ENCODE results near the gene RBM33.

Gene RBM33

DNA sequence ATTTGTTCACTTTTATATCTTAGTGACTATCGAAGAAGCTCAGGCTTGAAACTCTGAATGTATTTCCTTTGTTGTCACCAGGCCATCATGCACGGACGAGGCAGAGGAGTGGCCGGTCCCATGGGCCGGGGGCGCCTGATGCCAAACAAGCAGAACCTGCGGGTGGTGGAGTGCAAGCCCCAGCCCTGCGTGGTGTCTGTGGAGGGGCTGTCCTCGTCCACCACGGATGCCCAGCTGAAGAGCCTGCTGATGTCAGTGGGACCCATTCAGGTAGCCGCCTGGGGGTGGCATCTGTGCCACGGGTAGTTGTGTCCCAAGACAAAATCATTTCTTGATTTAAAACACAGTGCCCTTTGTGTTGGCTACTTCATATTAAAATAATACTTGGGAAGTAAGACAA lies 121.9 kb downstream of the RBM33 start:
- no peak for DNase-seq

DNA sequence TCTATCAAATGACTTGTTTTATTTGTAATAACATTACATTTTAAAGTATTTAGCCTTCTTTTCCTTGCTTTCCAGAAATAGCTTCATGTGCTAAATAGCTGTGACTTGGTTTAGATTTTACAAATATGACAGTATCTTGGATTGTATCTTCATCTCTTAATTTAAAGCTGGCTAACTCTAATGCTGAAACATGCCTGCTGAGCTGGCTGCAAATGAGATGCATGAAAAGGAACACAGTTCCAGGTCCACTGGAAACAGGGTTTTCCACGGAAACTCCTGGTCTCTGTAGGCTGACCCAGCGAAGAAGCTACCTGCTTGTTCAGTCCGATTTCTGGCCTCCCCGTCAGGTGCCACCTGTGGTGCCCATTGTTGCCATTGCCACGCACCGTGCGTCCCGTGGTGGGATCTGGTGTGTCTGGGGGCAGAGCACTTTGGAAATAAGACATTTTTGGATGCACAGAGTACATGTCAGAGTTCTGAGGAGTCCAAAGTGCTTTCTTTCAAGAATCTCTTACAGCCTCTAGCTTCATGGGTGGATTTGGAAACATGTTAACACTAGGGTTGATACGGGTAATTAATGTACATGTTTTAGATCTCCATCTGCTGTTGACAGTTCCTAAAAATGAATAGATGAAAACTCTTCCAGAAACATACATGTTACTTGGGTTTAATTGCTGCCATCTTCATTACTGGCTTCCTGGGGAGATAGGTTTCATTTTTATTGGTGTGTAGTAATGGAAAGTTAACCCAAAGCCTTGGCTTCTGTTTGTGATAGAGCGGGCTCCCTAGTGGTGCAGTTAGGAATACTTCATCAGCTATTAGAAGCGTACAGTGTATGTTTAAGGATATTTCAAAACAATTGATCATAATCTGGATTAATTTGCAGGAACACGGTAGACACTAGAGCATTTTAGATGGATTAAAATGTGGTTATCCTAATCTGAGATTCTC lies 122.8 kb downstream of the RBM33 start:
- DNase-seq = no peak

DNA sequence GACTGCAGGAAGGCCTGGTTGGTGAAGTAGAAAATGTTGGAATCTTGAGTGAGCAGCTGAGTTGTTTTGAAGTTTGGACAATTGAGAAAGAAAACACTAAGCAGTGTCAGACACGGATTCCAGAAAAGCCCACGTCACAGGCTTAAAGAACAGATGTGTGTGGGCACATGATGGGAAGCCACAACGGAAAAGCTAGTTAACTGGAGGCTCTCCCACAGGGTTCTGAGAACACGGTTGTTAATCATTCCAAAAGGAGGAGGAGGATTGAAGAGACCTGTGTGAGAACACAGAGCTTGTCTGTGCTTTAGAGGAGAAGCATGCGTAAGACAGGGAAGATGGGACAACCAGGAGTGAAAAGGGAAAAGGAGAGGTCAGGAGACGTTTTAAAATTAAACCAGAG lies 125.2 kb downstream of the RBM33 start:
- peak in 12 of 56 donors; percentile 11 to 55 (median 36) for DNase-seq

DNA sequence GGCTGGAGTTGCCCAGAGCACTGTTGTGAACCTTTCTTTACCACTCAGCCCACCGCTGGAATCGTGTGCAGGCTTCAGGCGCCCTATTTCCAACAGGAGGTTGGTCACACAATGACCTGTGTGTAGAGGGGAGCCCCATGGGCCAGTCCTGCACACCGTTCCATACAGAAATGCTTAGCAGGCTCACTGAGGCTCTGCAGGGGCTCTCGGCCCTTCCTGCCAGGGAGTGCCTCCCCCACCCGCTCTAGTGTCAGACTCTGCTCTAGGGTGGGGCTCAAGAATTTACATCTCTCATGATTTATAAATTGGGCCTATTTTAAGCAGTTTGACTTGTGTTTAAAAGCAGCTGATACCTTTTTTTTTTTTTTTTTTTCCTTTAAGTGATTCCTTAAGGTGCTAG lies 125.8 kb downstream of the RBM33 start:
- DNase-seq = no peak

DNA sequence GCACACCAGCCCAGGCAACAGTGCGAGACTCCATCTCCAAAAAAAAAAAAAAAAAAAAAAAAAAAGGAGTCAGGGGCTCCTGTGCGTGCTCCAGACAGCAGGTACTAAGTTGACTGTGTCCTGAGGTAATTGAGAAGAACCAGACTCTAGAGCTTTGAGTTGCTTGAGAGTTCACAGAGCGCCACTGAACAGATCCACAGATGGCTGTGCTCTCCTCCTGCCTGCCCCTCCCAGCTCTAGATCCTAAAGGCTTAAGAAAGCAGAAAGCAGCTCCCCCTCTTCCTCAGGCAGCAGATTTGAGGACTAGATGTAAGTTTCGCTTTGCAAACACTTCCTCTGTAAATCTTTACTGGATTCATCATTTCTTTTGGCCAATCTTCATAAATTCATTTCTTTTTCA lies 129.1 kb downstream of the RBM33 start:
- DNase-seq = no peak

DNA sequence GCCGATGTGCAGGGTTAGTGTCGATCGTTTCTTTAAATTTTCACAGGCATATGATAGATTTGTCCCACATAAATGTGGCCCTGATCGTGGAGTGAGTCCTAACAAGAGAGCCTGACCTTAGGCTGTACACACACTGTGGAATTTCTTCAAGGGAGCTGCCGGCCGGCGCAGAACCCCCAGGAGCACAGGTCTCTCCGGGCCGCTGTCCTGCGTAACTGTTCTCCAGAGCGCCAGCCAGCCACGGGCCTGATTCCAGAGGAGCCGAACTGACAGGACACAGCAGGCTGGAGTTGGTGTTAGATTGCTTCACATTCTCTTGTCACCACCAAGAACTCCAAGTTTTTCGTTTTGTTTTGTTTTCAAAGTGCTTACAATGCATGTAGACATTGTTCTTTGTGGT lies 130.5 kb downstream of the RBM33 start:
- no peak for DNase-seq

DNA sequence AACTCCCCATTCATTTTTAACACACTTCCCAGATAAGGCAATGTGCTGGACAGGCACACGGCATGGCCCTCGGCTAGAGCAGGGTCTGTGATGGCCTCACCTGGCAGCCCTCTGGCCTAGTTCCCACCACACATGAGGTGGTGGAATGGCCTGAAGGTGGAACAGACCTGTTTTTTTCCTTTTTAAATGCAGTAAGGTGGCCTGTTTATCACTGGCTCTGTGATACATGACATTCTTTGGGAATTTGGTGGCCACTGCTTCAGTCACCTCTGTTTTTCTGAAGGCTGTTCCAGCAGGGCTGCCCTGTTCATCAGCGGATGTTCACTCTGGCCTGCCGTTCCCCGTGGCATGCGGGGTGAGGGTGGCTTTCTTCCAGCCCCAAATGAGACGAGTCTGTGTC lies 131.2 kb downstream of the RBM33 start:
- no peak for DNase-seq

DNA sequence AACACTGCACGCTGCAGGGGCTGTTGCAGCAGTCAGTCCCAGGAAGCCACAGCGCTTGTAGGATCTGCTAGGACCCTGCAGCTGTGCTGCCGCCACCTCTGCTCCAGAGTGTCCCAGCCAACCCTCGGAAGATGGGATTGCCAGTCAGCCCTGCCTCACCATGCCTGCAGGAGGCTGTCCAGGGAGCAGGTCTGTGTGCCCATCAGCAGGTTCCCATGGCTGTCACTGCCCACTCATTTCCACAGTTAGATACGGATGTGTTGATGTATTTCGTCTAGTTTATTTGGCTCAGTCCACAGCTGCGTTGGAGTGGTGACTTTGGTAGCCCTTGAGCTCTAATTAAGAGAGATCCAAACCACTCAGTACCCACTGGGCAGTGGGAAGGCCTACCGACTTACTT lies 132.1 kb downstream of the RBM33 start:
- no peak for DNase-seq

DNA sequence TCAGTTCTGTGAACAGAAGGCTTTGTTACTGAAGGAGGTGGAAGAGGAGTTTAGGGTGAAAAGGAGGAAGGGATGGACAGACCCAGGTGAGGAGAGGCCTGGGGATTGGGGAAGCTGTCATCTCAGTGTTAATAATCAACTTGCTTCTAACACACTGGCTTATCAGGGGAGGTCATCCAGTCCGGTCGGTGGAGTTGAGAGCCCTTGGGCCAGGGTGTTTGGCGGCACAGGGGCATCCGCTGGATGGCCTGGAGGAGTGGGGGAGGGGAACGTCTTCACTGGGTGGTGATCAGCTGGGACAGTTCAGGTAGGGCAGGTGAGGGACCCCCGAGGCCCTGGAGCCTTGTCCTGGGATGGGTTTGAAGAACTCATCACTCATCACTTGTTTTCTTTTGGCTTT lies 133.9 kb downstream of the RBM33 start:
- no peak for DNase-seq

DNA sequence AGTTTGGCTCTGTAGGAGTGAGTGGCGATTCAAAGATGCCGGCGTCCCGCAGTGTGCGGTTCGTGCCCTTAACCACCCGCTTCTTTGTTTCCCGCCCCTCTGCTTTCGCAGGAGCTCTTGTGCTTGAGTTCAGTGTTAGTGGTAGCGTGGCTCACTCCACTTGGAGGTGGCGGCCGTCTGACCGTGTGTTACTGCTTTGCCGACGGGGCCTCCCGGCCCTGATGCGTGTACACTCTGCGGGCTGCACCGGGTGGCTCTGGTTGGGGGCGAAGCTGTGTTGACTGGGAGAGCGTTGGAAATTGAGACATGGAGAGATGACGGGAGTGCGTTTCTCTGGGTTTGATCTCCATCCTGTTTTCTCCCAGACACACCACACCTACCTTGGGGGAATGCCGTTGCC lies 136.4 kb downstream of the RBM33 start:
- no peak for DNase-seq

DNA sequence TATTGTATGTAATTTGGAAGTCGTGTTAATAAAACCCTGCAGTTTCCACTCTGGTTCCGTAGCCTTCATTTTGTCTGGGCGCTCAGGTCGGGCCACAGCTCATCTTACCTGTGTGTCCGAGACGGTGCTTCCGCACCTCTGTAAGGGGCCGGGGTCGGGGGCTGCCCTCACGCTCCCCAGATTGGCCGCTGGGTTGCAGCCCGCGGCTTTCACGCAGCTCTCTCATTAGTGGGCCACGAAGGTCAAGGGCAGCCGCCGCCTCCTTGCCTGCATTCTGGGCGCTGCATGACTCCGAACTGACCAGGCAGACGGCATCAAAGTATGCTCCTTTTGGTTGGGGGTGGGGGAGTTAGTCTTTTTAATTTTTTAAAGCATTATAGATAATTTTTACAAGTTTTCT lies 137.0 kb downstream of the RBM33 start:
- no peak for DNase-seq

DNA sequence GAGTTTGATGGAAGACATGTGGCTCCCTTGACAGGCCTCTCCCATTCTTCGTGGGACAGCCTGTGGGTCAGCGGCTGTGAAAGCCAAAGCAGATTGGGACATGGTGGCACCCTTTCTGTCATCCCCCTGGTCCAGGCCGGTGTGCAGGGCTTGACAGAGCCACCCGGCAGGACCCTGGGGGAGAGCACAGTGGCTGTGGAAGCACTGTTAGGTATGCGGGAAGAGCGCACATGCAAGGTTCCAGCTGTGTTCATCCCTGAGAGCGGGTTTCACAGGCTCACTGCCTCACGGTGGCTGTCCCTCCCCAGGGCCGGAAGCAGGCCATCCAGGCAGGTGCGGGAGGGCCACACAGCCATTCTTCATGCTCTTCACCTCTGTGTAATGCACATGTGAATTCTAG lies 138.0 kb downstream of the RBM33 start:
- DNase-seq = no peak

DNA sequence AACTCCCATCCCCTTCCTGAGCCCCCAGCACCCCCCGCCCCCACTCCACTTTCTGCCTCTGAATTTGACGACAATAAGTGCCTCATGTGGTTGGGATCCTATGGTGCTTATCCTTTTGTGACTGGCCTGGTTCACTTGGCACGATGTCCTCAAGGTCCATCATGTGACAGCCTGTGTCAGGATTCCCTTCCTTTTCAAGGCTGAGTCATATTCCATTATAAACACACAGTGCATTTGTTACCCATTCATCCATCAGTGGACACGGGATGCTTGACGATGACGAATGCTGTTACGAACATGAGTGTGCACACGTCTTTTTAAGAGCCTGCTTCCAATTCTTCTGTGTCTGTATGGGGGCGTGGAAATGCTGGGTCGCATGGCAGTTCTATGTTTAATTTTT lies 141.1 kb downstream of the RBM33 start:
- no peak for DNase-seq

DNA sequence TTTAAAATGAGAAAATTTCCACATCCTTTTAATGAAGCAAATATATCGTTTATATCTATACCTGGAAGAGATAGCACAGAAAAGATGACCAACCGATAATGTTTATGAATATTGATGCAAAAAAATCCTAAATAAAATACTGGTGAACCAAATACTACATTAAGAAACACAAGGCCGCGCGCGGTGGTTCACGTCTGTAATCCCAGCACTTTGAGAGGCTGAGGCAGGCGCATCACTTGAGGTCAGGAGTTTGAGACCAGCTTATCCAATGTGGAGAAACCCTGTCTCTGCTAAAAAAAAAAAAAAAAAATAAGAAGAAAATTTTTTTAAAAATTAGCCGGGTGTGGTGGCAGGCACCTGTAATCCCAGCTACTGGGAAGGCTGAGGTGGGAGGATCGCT lies 142.0 kb downstream of the RBM33 start:
- DNase-seq = no peak

DNA sequence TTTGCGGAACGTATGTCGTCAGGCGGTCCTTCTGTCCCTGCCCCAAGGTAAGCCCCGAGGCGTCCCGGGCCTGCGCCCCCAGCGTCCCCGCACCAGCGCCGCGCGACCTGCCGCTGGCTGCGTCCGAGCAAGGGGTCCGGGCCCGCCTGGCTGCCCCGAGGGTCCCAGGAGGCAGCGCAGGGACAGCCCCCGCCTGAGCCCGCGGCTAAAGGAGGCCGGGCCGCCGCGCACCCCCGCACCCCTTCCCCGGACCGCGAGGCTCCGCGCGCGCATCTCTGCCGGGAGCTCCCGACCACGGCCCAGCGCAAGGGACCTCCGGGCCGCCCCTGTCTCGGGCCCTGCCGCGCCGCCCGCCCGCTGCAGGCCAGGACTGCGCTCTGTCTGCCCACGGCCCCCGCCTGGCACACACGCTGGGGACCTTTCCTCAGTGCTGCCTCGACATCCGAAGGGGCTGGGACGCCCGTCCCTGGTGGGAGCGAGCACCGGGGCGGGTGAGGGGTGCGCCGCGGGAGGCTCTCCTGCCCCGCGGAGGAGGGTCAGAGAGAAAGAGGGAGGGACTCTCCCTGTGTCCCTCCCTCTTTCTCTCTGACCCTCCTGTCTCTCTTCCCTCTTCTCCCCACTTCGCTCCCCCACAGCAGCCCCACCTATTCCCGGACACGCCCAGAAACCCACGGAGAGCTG lies 142.8 kb downstream of the RBM33 start:
- DNase-seq = no peak

DNA sequence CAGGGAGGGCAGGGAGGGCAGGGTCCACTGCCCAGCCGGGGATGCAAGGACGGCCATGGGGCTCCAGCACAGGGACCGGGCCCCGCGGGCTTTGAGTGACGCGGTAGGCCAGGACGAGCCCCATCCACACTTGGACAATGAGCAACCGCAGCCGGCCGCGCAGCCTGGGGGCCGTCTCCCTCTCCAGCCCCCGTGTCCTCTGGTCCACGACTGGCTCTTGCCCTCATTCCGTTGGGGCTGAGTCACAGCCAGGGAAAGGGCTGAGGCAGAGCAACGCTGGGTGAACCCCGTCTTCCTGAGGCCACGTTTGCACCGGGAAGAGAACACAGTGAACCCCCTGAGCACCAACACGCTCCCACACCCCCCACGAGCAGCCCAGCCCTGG lies 144.1 kb downstream of the RBM33 start:
- no peak for DNase-seq

DNA sequence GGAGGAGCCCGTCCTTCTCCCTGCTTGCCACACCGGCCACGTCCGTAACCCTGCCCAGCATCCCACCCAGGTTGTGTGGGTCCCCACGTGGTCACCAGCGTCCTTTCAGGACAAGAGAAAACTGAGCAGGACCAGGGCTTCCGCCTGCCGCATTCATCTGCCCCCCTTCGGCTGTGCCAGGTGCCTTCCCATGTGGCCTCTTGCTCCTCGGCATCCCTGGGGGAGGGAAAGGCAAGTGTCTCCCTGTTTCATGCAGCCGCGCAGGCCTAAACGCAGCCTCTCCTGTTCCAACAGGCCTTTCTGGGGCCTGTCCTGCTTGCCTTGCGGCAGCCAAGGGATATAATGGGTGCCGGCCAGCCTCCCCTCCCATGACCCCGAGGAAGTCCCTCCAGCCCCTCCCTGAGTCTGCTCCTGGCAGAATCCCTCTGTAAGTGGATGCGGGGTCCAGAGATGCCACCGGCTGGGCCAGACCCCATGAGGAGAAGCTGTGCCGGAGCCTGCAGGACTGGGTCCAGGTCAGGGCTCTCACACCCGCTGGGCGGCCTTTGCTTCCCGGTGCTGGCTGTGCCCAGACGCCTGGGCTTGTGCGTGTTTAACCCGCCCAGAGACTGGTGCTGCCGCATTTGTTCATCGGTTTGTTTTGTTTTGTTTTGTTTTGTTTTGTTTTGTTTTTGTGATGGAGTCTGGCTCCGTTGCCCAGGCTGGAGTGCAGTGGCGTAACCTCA lies 144.7 kb downstream of the RBM33 start:
- peak in 9 of 56 donors; percentile 25 to 62 (median 36) for DNase-seq

DNA sequence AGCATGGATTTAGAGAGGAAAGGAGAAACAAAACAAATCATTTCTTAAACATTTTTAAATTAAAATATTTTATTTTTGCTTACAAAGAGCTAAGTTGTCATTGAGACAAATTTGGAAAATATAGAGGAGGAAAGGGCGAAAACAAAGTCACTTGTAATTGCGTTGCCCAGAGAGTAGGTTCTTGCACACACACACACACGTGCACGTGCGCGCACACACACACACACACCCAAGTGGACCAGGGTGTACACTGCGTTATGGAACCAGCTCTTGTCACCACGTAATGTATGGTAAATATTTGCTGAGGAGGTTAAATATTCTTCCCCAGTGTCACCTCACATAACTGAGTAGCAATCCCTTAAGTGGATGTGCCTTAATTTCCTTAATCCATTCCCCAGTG lies 146.2 kb downstream of the RBM33 start:
- DNase-seq = no peak

DNA sequence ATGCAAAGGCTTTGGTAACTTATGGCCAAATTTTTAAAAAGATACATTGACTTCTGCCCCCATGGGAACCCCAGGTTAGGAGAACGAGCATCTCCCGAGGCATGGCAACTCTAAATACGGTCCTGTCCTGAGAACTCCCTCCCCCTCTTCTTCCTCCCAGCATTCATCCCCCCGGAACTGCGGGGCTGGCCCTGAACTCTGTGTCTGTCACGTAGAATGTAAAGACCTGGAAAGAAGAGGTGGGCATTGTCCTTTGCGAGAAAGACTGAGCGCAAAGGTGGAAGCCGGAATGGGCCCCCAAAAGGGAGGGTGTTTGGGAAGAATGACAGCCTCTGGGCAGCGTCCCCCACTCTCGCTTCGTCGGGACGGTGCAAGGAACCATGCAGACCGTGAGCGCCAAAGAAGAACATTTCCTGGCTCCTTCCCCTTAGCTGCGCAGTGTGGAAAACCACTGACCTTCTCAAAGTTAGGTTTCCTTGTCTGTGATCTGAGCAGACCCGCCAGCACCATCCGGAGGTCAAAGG lies 146.8 kb downstream of the RBM33 start:
- no peak for DNase-seq

DNA sequence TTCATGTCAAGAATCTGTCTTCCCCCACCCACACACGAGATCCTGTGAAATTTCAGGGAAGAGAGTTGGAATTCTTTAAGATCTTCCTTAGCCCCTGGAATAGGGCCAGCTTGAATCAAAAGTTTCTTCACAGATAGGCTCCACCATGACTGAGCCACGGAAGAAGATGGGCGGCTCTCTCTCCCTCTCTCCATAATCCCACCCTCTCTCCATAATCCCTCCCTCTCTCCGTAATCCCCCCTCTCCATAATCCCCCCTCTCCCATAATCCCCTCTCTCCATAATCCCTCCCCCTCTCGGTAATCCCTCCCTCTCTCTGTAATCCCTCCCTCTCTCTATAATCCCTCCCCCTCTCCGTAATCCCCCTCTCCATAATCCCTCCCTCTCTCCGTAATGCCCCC lies 147.4 kb downstream of the RBM33 start:
- DNase-seq = no peak

DNA sequence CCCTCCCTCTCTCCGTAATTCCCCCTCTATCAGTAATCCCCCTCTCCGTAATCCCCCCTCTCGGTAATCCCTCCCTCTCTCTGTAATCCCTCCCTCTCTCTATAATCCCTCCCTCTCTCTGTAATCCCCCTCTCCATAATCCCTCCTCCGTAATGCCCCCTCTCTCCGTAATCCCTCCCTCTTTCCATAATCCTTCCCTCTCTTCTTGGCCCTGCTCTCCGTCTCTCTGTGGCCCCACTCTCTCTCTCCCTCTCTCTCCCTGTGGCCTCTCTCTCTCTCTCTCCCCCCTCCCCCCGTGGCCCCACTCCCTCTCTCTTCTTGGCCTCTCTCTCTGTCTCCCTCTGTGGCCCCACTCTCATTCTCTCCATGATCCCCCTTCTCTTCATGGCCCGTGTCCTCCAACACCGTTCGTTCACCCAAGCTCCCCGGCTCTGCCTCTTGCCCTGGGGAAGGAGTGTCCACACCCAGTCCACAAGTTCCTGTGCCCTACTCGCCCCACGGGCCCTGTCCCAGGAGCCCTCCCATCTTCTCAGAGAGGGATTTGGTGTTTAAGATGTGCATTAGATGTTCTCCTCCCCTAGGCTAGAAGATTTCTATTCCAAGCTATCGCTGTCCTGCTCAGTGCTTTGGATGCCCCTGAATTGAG lies 148.0 kb downstream of the RBM33 start:
- no peak for DNase-seq
